Measurements from ENCODE around the gene ANKRD36B. TPM values are rescaled to one million over a fixed set of nuclear protein-coding genes. Genes with fewer than 3 reads are reported as not detected.
"Not testable (repeated sequence)": the region's sequence is repeated elsewhere in the genome, so short reads cannot be mapped to it uniquely, and the experiment has no call there.

Gene ANKRD36B
- total and polyA plus RNA-seq, 5 experiments from 2014 or later, result 8.1 to 78.7 (median 14.8) TPM

- Mint-ChIP-seq H3K36me3 (peaks cover 0 to 23% (median 14%) of the 10 kb centered on the region in 3 donors), H3K9me3 (peaks cover 0 to 18% (median 0%) of the 10 kb centered on the region in 9 donors)
- H3K27me3 Mint-ChIP-seq, H3K4me1 Mint-ChIP-seq, H3K27ac Mint-ChIP-seq, POLR2A ChIA-PET, ATAC-seq, DNase-seq, H3K4me3 Mint-ChIP-seq: not testable (repeated sequence)
Observed at GRCh38 chr2:97523816-97524215, 65.9 kb downstream of the ANKRD36B start.

- H3K4me3 Mint-ChIP-seq, H3K4me1 Mint-ChIP-seq, DNase-seq, H3K27me3 Mint-ChIP-seq, H3K27ac Mint-ChIP-seq, POLR2A ChIA-PET, ATAC-seq: not testable (repeated sequence)
- peaks cover 0 to 15% (median 0%) of the 10 kb centered on the region in 9 donors for H3K9me3 Mint-ChIP-seq
- H3K36me3 Mint-ChIP-seq, result peaks cover 0 to 18% (median 12%) of the 10 kb centered on the region in 3 donors
Observed at GRCh38 chr2:97522916-97523555, 66.6 kb downstream of the ANKRD36B start.

- H3K4me1 Mint-ChIP-seq, H3K36me3 Mint-ChIP-seq, H3K9me3 Mint-ChIP-seq, H3K27me3 Mint-ChIP-seq, DNase-seq, ATAC-seq, POLR2A ChIA-PET, H3K27ac Mint-ChIP-seq, H3K4me3 Mint-ChIP-seq: not testable (repeated sequence)
Observed at GRCh38 chr2:97495651-97496050, 94.0 kb downstream of the ANKRD36B start.

GRCh38 chr2:97490141-97490540 is 99.5 kb downstream of the ANKRD36B start:
- ATAC-seq, H3K36me3 Mint-ChIP-seq, H3K27ac Mint-ChIP-seq, H3K4me3 Mint-ChIP-seq, H3K9me3 Mint-ChIP-seq, H3K4me1 Mint-ChIP-seq, H3K27me3 Mint-ChIP-seq, POLR2A ChIA-PET: not testable (repeated sequence)
- DNase-seq, result peak in 3 of 10 donors; percentile 0 to 46 (median 1)

Other genes with a start within 250 kb of the ANKRD36B start
- 100 to 1,000 TPM; 119 to 125 TPM for gene COX5B, start 56.2 kb upstream of the ANKRD36B start, total RNA-seq
- gene COX5B, start 56.2 kb upstream of the ANKRD36B start, polyA plus RNA-seq, result 100 to 1,000 TPM; 321 to 373 (median 350) TPM
- 10 to 100 TPM; 94.0 to 97.8 TPM for gene ACTR1B, start 74.2 kb upstream of the ANKRD36B start, total RNA-seq
- 10 to 100 TPM; 11.7 to 17.9 (median 13.0) TPM for gene ACTR1B, start 74.2 kb upstream of the ANKRD36B start, polyA plus RNA-seq
- 10 to 100 TPM; 18.2 to 21.2 TPM for gene C2orf92, start 79.8 kb upstream of the ANKRD36B start, total RNA-seq
- 1 to 10 TPM in 1 of 3 donors, under 1 TPM in 2; 0.35 to 1.5 (median 0.68) TPM for gene C2orf92, start 79.8 kb upstream of the ANKRD36B start, polyA plus RNA-seq
- gene ZAP70, start 123.7 kb upstream of the ANKRD36B start, total RNA-seq, result 100 to 1,000 TPM; 490 to 503 TPM
- 100 to 1,000 TPM; 131 to 168 (median 149) TPM for gene ZAP70, start 123.7 kb upstream of the ANKRD36B start, polyA plus RNA-seq